Keratinocyte (primary cell): ENCODE data around the gene KDM7A. TPM values are rescaled to one million over a fixed set of nuclear protein-coding genes. Genes with fewer than 3 reads are reported as not detected.

Experiments
- DNase-seq: peaks from one replicate; pipeline ENCODE4 v3.0.0-alpha.2; 2011; ENCODE audit warnings: low read depth, missing footprints, low spot score
- FAIRE-seq: peaks from 2 replicates; lab custom pipeline; 2011; peaks lifted over from hg19 to GRCh38; lab: Jason Lieb, UNC
- H2AFZ ChIP-seq: 2 replicates; pipeline ENCODE4 v1.6.0; 2012; ENCODE audit warnings: low read length, control low read depth, inconsistent platforms; ENCODE audit not compliant: control insufficient read depth
- H3K27ac ChIP-seq: 2 replicates; pipeline ENCODE4 v1.5.1; 2011; ENCODE audit warnings: low read length; ENCODE audit not compliant: control insufficient read depth, insufficient read depth
- H3K27me3 ChIP-seq: 3 replicates; pipeline ENCODE4 v1.6.0; 2011; ENCODE audit warnings: low read length; ENCODE audit not compliant: control insufficient read depth, insufficient read depth; ENCODE audit errors: extremely low read depth
- H3K36me3 ChIP-seq, 2 experiments: 2 replicates in 1 of 2; 3 replicates in 1 of 2; pipeline ENCODE4 v1.5.1; 2011; ENCODE audit warnings: low read length in 2 of 2, mild to moderate bottlenecking in 1 of 2; ENCODE audit not compliant: control insufficient read depth in 2 of 2, insufficient read depth in 2 of 2; ENCODE audit errors: extremely low read depth in 1 of 2
- H3K4me1 ChIP-seq: 3 replicates; pipeline ENCODE4 v1.5.1; 2011; ENCODE audit warnings: low read length; ENCODE audit not compliant: control insufficient read depth, insufficient read depth; ENCODE audit errors: extremely low read depth
- H3K4me2 ChIP-seq: 3 replicates; pipeline ENCODE4 v1.6.0; 2011; ENCODE audit warnings: low read depth, low read length; ENCODE audit not compliant: control insufficient read depth, insufficient read depth; ENCODE audit errors: extremely low read depth
- H3K4me3 ChIP-seq, 3 experiments: fragments of 200-600 bp in 1 of 3; sonication (generic) in 1 of 3; 2 replicates in 2 of 3; 3 replicates in 1 of 3; pipeline ENCODE4 v1.5.1; 2011 to 2016; ENCODE audit warnings: low read length in 3 of 3, mild to moderate bottlenecking in 3 of 3, control low read depth in 2 of 3, inconsistent platforms in 1 of 3, low read depth in 1 of 3, mixed read lengths in 1 of 3, mixed run types in 1 of 3, moderate library complexity in 1 of 3; ENCODE audit not compliant: control insufficient read depth in 2 of 3, insufficient read depth in 2 of 3; ENCODE audit errors: extremely low read depth in 1 of 3
- H3K79me2 ChIP-seq: 2 replicates; pipeline ENCODE4 v1.6.0; 2012; ENCODE audit warnings: low read length; ENCODE audit not compliant: control insufficient read depth, insufficient read depth
- H3K9ac ChIP-seq: 3 replicates; pipeline ENCODE4 v1.6.0; 2011; ENCODE audit warnings: low read length; ENCODE audit not compliant: control insufficient read depth, insufficient read depth; ENCODE audit errors: extremely low read depth
- H3K9me1 ChIP-seq: 3 replicates; pipeline ENCODE4 v1.6.0; 2011; ENCODE audit warnings: low read length; ENCODE audit not compliant: control insufficient read depth, insufficient read depth; ENCODE audit errors: extremely low read depth
- H3K9me3 ChIP-seq: 2 replicates; pipeline ENCODE4 v1.5.1; 2012; ENCODE audit warnings: low read depth, low read length; ENCODE audit not compliant: control insufficient read depth
- H4K20me1 ChIP-seq: 3 replicates; pipeline ENCODE4 v1.6.0; 2011; ENCODE audit warnings: low read length; ENCODE audit not compliant: control insufficient read depth, insufficient read depth; ENCODE audit errors: extremely low read depth
- CTCF ChIP-seq, 3 experiments: IDR thresholded peaks in 1 of 3; conservative IDR thresholded peaks in 1 of 3; optimal IDR thresholded peaks in 1 of 3; 2 replicates in 2 of 3; 3 replicates in 1 of 3; pipeline versions ENCODE3 to v1.5.1; 2011; ENCODE audit warnings: low read length in 3 of 3, mild to moderate bottlenecking in 3 of 3, moderate library complexity in 2 of 3, control low read depth in 1 of 3, inconsistent platforms in 1 of 3; ENCODE audit not compliant: insufficient read depth in 2 of 3; ENCODE audit errors: extremely low read depth in 1 of 3
- EZH2 ChIP-seq: IDR thresholded peaks from one replicate; pipeline ENCODE4 v1.6.1; 2012; ENCODE audit warnings: inconsistent platforms, mild to moderate bottlenecking, low read length, moderate library complexity
- dilution Hi-C: fragments of 300-500 bp; cut with MboI; formaldehyde crosslinking; loops from one replicate; pipeline ENCODE4 v1.7.0; 2020; ENCODE audit warnings: low sequenced_read_pairs; ENCODE audit not compliant: extremely low pct_ligation_motif_present
- polyA plus RNA-seq, 5 experiments: library from polyadenylated mRNA; depleted of rRNA in 3 of 5; stranded (reverse) in 3 of 5; stranded (forward) in 1 of 5; unstranded in 1 of 5; fragments of >200 nt; gene quantifications; 1 replicate in 1 of 5; 2 replicates in 3 of 5; 3 replicates in 1 of 5; pipeline versions ENCODE4 v1.2.1 to v1.2.3, GENCODE V29; 2011 to 2012; ENCODE audit warnings: missing spikeins in 2 of 5, low read depth in 1 of 5, low replicate concordance in 1 of 5

KDM7A gene
- polyA plus RNA-seq, 1 donor (not counting 4 experiments of a cell fraction or from before 2014, with no cell fraction given), result 3.3 TPM

DNA sequence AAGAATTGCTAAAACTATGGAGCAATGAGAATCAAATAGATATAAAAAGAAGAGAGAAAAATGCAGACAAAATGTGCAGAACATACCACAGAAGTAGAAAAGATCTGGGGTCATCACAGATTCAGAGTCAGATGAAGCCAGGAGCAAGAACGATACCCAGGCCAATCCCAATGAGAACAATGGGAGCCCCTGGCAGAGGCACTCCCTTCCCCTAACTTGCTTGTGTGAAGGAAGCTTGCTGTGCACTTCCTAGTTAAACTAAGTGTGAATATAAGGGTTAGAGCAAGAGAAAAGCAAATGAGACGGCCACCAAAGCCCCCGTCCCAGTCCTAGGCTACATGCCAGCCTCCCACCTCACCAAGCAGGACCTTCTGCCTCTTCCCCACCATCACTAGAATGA is 126.7 kb downstream of the KDM7A start:
- H3K36me3 ChIP-seq, result peaks cover 10 to 15% of the 10 kb centered on the region in 2 experiments
- H3K4me1 ChIP-seq, result peaks cover 10% of the 10 kb centered on the region
- H4K20me1 ChIP-seq, result no peaks in the 10 kb centered on the region
- H3K27me3 ChIP-seq, result no peaks in the 10 kb centered on the region
- H3K9me3 ChIP-seq, result no peaks in the 10 kb centered on the region
- DNase-seq (no peak), FAIRE-seq (no peak)
- no peak overlapping the region for H2AFZ ChIP-seq
- H3K79me2 ChIP-seq, result peaks cover 18% of the 10 kb centered on the region
- no peak overlapping the region for H3K9ac ChIP-seq
- peaks cover 3% of the 10 kb centered on the region for H3K9me1 ChIP-seq
- no peak for TF ChIP-seq EZH2
- TF ChIP-seq CTCF (optimal IDR thresholded peaks at IDR 0.05 in 1 of 3, IDR thresholded peaks at IDR 0.05 in 1 of 3, conservative IDR thresholded peaks at IDR 0.05 in 1 of 3; ENCODE audit: extremely low read depth in 1 of 3, insufficient read depth in 2 of 3, low read length in 3 of 3), result no peak
- H3K4me3 ChIP-seq, result no peak overlapping the region
- H3K27ac ChIP-seq, result no peak overlapping the region
- dilution Hi-C loops, result no loop called here
- H3K4me2 ChIP-seq, result no peak overlapping the region

DNA sequence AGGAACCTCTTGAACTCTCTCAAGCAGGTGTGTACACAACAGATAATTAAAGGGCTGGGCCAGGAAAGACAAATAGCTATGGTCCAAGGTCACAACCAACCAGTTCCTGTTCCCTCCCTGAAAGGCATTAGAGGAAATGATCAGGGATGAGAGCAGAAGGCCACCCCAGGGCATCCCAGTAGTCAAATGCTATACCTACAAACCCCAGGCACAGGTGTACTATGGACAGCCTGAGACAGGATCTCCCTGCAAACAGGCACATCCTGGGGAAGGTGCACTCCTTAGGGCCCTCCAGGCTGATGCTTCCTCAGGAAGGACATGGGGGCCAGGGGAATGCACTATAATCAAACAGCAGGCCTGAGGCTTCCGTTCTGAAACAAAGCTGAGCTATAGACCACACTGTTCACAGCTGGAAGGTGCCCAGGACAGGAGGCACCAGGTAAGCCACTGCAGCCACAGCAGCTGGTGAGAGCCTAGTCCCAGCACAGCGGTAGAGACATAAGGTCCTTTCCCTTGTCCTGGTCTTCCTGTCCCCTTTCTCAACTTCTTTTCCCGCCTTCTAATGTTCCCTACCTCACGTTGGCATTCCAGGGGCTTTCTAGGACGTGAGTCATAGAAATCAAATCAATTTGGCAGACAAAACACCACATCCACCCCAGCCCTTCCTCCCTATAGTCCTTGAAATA is 127.3 kb downstream of the KDM7A start:
- H3K36me3 ChIP-seq, result peaks cover 10 to 15% of the 10 kb centered on the region in 2 experiments

More for the DNA sequence above, 127.3 kb downstream of the KDM7A start:
- no peak overlapping the region for H3K4me3 ChIP-seq
- H3K9me1 ChIP-seq, result peaks cover 3% of the 10 kb centered on the region
- no peak overlapping the region for H2AFZ ChIP-seq
- no peak overlapping the region for H3K27ac ChIP-seq
- dilution Hi-C loops, result no loop called here
- no peak overlapping the region for H3K4me2 ChIP-seq
- TF ChIP-seq EZH2, result no peak
- no peak for TF ChIP-seq CTCF (optimal IDR thresholded peaks at IDR 0.05 in 1 of 3, IDR thresholded peaks at IDR 0.05 in 1 of 3, conservative IDR thresholded peaks at IDR 0.05 in 1 of 3; ENCODE audit: extremely low read depth in 1 of 3, insufficient read depth in 2 of 3, low read length in 3 of 3)
- no peaks in the 10 kb centered on the region for H4K20me1 ChIP-seq
- FAIRE-seq (no peak), DNase-seq (no peak)
- no peak overlapping the region for H3K9ac ChIP-seq
- peaks cover 12% of the 10 kb centered on the region for H3K4me1 ChIP-seq
- no peaks in the 10 kb centered on the region for H3K27me3 ChIP-seq
- no peaks in the 10 kb centered on the region for H3K9me3 ChIP-seq
- H3K79me2 ChIP-seq, result peaks cover 13% of the 10 kb centered on the region
